WTC11 (cell line): ENCODE results near the gene ARL15. TPM values are rescaled to one million over a fixed set of nuclear protein-coding genes. Genes with fewer than 3 reads are reported as not detected.

Experiments
- ATAC-seq: fragments of 200-7000 bp; cut with Tn5 transposase; 2 replicates; pipeline ENCODE4 v1.10.0; 2021; ENCODE audit warnings: mild to moderate bottlenecking, moderate library complexity
- CTCF ChIA-PET: fragments of 300-600 bp; sonication (Branson Sonifier 250); formaldehyde crosslinking; loops from one replicate; lab custom pipeline; 2021; ENCODE audit warnings: antibody characterized with exemption; lab: Charles Lee
- POLR2A ChIA-PET: fragments of 350-600 bp; sonication (Branson Sonifier 250); formaldehyde crosslinking; loops from one replicate; lab custom pipeline; 2021; ENCODE audit warnings: antibody characterized with exemption; lab: Charles Lee
- DNase-seq: peaks from one replicate; pipeline ENCODE4 v3.0.0; 2021; ENCODE audit warnings: low spot score
- H3K27ac Mint-ChIP-seq: 2 replicates; pipeline ENCODE4 v1.8.0; 2021; ENCODE audit warnings: mixed read lengths
- H3K27me3 Mint-ChIP-seq: 2 replicates; pipeline ENCODE4 v1.8.0; 2021; ENCODE audit warnings: low read depth, mild to moderate bottlenecking, moderate library complexity, mixed read lengths
- H3K36me3 Mint-ChIP-seq: 2 replicates; pipeline ENCODE4 v1.8.0; 2021; ENCODE audit warnings: mixed read lengths
- H3K4me1 Mint-ChIP-seq: 2 replicates; pipeline ENCODE4 v1.8.0; 2022; ENCODE audit warnings: mixed read lengths
- H3K4me3 Mint-ChIP-seq: 2 replicates; pipeline ENCODE4 v1.8.0; 2021; ENCODE audit warnings: mild to moderate bottlenecking, moderate library complexity, mixed read lengths
- H3K9me3 Mint-ChIP-seq: 2 replicates; pipeline ENCODE4 v1.8.0; 2021; ENCODE audit warnings: mixed read lengths
- AFF4 ChIP-seq: sonication (generic); formaldehyde crosslinking; IDR thresholded peaks from 2 replicates; pipeline ENCODE4 v1.8.1; 2023; ENCODE audit warnings: mild to moderate bottlenecking, missing genetic modification reagents, borderline replicate concordance
- EMX1 ChIP-seq: fragments of 250-450 bp; sonication (Bioruptor Pico); IDR thresholded peaks from 2 replicates; pipeline ENCODE4 v1.8.0; 2021; ENCODE audit warnings: mild to moderate bottlenecking
- NR2C2 ChIP-seq: sonication (generic); formaldehyde crosslinking; IDR thresholded peaks from 2 replicates; pipeline ENCODE4 v1.8.0; 2022; ENCODE audit warnings: mild to moderate bottlenecking, missing genetic modification reagents
- OVOL2 ChIP-seq: fragments of 250-450 bp; sonication (Bioruptor Pico); IDR thresholded peaks from 2 replicates; pipeline ENCODE4 v1.9.0; 2021; ENCODE audit warnings: mild to moderate bottlenecking, borderline replicate concordance
- PRRX2 ChIP-seq: fragments of 250-450 bp; sonication (Bioruptor Pico); IDR thresholded peaks from 2 replicates; pipeline ENCODE4 v1.8.0; 2021; ENCODE audit warnings: mild to moderate bottlenecking
- RORB ChIP-seq: fragments of 250-450 bp; sonication (Bioruptor Pico); IDR thresholded peaks from 2 replicates; pipeline ENCODE4 v1.9.0; 2021; ENCODE audit warnings: mild to moderate bottlenecking
- ZNF138 ChIP-seq: sonication (generic); formaldehyde crosslinking; conservative IDR thresholded peaks from 2 replicates; pipeline ENCODE4 v1.8.1; 2022; ENCODE audit warnings: mild to moderate bottlenecking, moderate library complexity, missing genetic modification reagents
- ZNF425 ChIP-seq: fragments of 250-450 bp; sonication (Bioruptor Pico); conservative IDR thresholded peaks from 2 replicates; pipeline ENCODE4 v1.9.0; 2021; ENCODE audit warnings: mild to moderate bottlenecking
- ZNF532 ChIP-seq: fragments of 250-450 bp; sonication (Bioruptor Pico); IDR thresholded peaks from 2 replicates; pipeline ENCODE4 v1.9.0; 2021; ENCODE audit warnings: mild to moderate bottlenecking, borderline replicate concordance
- ZNF671 ChIP-seq: fragments of 250-450 bp; sonication (Bioruptor Pico); IDR thresholded peaks from 2 replicates; pipeline ENCODE4 v1.8.0; 2021; ENCODE audit warnings: mild to moderate bottlenecking
- total RNA-seq: library from RNA; stranded (reverse); gene quantifications from 3 replicates; pipeline ENCODE4 v1.2.3, GENCODE V29; 2021

ARL15 gene
- total RNA-seq, 1 experiment from 2014 or later: 20.1 TPM

- Mint-ChIP-seq H3K36me3 (no peaks in the 10 kb centered on the region; the same call in 1 of the 2 replicates), H3K4me3 (no peak overlapping the region), H3K27me3 (no peaks in the 10 kb centered on the region), H3K4me1 (peaks cover 33% of the 10 kb centered on the region), H3K9me3 (no peaks in the 10 kb centered on the region), H3K27ac (no peak overlapping the region)
- DNase-seq: no peak
- ChIA-PET POLR2A (no interaction called here), CTCF (no interaction called here)
- no peak for ATAC-seq
- no peak for TF ChIP-seq RORB
- TF ChIP-seq PRRX2 (CRISPR knock-in tag): no peak
- TF ChIP-seq ZNF532 (CRISPR knock-in tag): no peak
- TF ChIP-seq EMX1 (CRISPR knock-in tag): no peak
- no peak for TF ChIP-seq ZNF671 (CRISPR knock-in tag)
These were observed 308.2 kb downstream of the ARL15 start for GRCh38 chr5:54001976-54002775.

GRCh38 chr5:54000011-54000410, 310.4 kb downstream of the ARL15 start:
- POLR2A ChIA-PET: interaction anchor here (0.7 kb wide), 1 partner anchor 11 kb away, joined by 3 read pairs; no protein-coding TSS in a partner anchor
- TF ChIP-seq AFF4 (CRISPR knock-in tag) (no peak), ZNF425 (CRISPR knock-in tag) (no peak), NR2C2 (CRISPR knock-in tag) (no peak), OVOL2 (CRISPR knock-in tag) (no peak), ZNF138 (CRISPR knock-in tag) (no peak)
- TF ChIP-seq, all 79 proteins: peak for 0
- ATAC-seq: no peak
- Mint-ChIP-seq H3K27me3 (no peaks in the 10 kb centered on the region), H3K4me1 (peaks cover 48% of the 10 kb centered on the region), H3K27ac (no peak overlapping the region), H3K36me3 (no peaks in the 10 kb centered on the region; the same call in 1 of the 2 replicates), H3K4me3 (no peak overlapping the region), H3K9me3 (no peaks in the 10 kb centered on the region)
- no peak for DNase-seq
- CTCF ChIA-PET: no interaction called here
